H1 (cell line): ENCODE measurements around the gene OVCH1. TPM values are rescaled to one million over a fixed set of nuclear protein-coding genes. Genes with fewer than 3 reads are reported as not detected.

Experiments
- CTCF ChIA-PET: fragments of 300-600 bp; sonication (Branson Sonifier 250); formaldehyde crosslinking; loops from one replicate; lab custom pipeline; 2021; ENCODE audit not compliant: partially characterized antibody; lab: Charles Lee
- POLR2A ChIA-PET: fragments of 300-600 bp; sonication (Branson Sonifier 250); formaldehyde crosslinking; loops from one replicate; lab custom pipeline; 2021; ENCODE audit warnings: inconsistent platforms; ENCODE audit not compliant: partially characterized antibody; lab: Charles Lee
- DNase-seq, 2 experiments: peaks; one replicate each; pipeline versions ENCODE4 v3.0.0 to v3.0.0-alpha.2; 2010 to 2022; ENCODE audit warnings: low spot score in 2 of 2, low read depth in 1 of 2, mixed read lengths in 1 of 2
- FAIRE-seq: peaks from 2 replicates; lab custom pipeline; 2011; peaks lifted over from hg19 to GRCh38; lab: Jason Lieb, UNC
- H2AFZ ChIP-seq: 2 replicates; pipeline ENCODE4 v1.8.1; 2012; ENCODE audit warnings: low read length, inconsistent platforms
- H2AK5ac ChIP-seq: 2 replicates; pipeline ENCODE4 v1.6.1; 2013; ENCODE audit warnings: low read depth, low read length
- H2BK120ac ChIP-seq: replicated peaks from 2 replicates; pipeline ENCODE3; 2013; ENCODE audit warnings: low read depth, low read length, inconsistent platforms
- H2BK12ac ChIP-seq: 2 replicates; pipeline ENCODE4 v1.6.1; 2013; ENCODE audit warnings: low read depth, low read length
- H2BK15ac ChIP-seq: 2 replicates; pipeline ENCODE4 v1.6.1; 2013; ENCODE audit warnings: low read length
- H2BK20ac ChIP-seq: 2 replicates; pipeline ENCODE4 v1.6.1; 2013; ENCODE audit warnings: low read length
- H2BK5ac ChIP-seq: 2 replicates; pipeline ENCODE4 v1.6.1; 2013; ENCODE audit warnings: low read depth, low read length
- H3K14ac ChIP-seq: 2 replicates; pipeline ENCODE4 v1.6.1; 2013; ENCODE audit warnings: inconsistent platforms; ENCODE audit not compliant: insufficient read length
- H3K18ac ChIP-seq: 2 replicates; pipeline ENCODE4 v1.6.1; 2013; ENCODE audit warnings: low read length; ENCODE audit errors: extremely low read depth
- H3K23ac ChIP-seq: 2 replicates; pipeline ENCODE4 v1.6.1; 2013; ENCODE audit warnings: inconsistent platforms; ENCODE audit not compliant: insufficient read length
- H3K23me2 ChIP-seq: 2 replicates; pipeline ENCODE4 v1.6.1; 2013; ENCODE audit warnings: low read depth, low read length
- H3K27ac ChIP-seq: 2 replicates; pipeline ENCODE4 v1.6.1; 2011; ENCODE audit warnings: low read depth, low read length, inconsistent platforms
- H3K27me3 ChIP-seq, 4 experiments: replicated peaks in 1 of 4; 1 replicate in 1 of 4; 2 replicates in 3 of 4; pipeline versions ENCODE4 v1.6.1 to v1.8.1; 2011 to 2013; ENCODE audit warnings: low read length in 3 of 4, mild to moderate bottlenecking in 3 of 4, inconsistent platforms in 2 of 4, mixed read lengths in 2 of 4, moderate library complexity in 1 of 4; ENCODE audit not compliant: control insufficient read depth in 3 of 4, insufficient read depth in 3 of 4; ENCODE audit errors: extremely low read depth in 1 of 4
- H3K36me3 ChIP-seq, 4 experiments: 2 replicates each; pipeline versions ENCODE4 v1.6.1 to v1.8.1; 2011 to 2013; ENCODE audit warnings: mild to moderate bottlenecking in 4 of 4, low read length in 3 of 4, moderate library complexity in 2 of 4, control low read depth in 1 of 4, inconsistent platforms in 1 of 4; ENCODE audit not compliant: insufficient read depth in 4 of 4, control insufficient read depth in 2 of 4
- H3K4ac ChIP-seq: replicated peaks from 2 replicates; pipeline ENCODE3; 2013; ENCODE audit warnings: low read length, low read depth, mixed read lengths, inconsistent platforms; ENCODE audit not compliant: insufficient read length
- H3K4me1 ChIP-seq, 4 experiments: replicated peaks in 1 of 4; 1 replicate in 1 of 4; 2 replicates in 3 of 4; pipeline versions ENCODE4 v1.6.1 to v1.8.1; 2011 to 2013; ENCODE audit warnings: low read length in 3 of 4, inconsistent platforms in 2 of 4, mixed read lengths in 1 of 4; ENCODE audit not compliant: insufficient read depth in 4 of 4, control insufficient read depth in 3 of 4
- H3K4me2 ChIP-seq, 2 experiments: 2 replicates each; pipeline versions ENCODE4 v1.6.1 to v1.8.1; 2011 to 2013; ENCODE audit warnings: low read depth in 2 of 2, low read length in 2 of 2, control low read depth in 1 of 2, inconsistent platforms in 1 of 2, mild to moderate bottlenecking in 1 of 2; ENCODE audit not compliant: insufficient read depth in 1 of 2
- H3K4me3 ChIP-seq, 4 experiments: fragments of 200-600, 300-600 bp in 1 of 4; sonication (generic), shearing (Covaris generic), sonication (Bioruptor Twin) in 1 of 4; 2 replicates each; pipeline versions ENCODE4 v1.5.1 to v1.8.1; 2011 to 2016; ENCODE audit warnings: low read length in 4 of 4, low read depth in 3 of 4, control low read depth in 2 of 4, inconsistent platforms in 2 of 4, mild to moderate bottlenecking in 2 of 4, mixed read lengths in 1 of 4, moderate library complexity in 1 of 4; ENCODE audit not compliant: insufficient read depth in 2 of 4; ENCODE audit errors: extremely low read depth in 1 of 4
- H3K56ac ChIP-seq: replicated peaks from 2 replicates; pipeline ENCODE3; 2013; ENCODE audit warnings: low read depth, mild to moderate bottlenecking, mixed read lengths, low read length, inconsistent platforms; ENCODE audit not compliant: insufficient read length
- H3K79me1 ChIP-seq: 2 replicates; pipeline ENCODE4 v1.6.1; 2013; ENCODE audit warnings: low read depth, low read length, control low read depth
- H3K79me2 ChIP-seq, 2 experiments: 2 replicates each; pipeline versions ENCODE4 v1.6.1 to v1.8.1; 2012 to 2013; ENCODE audit warnings: low read length in 2 of 2, mild to moderate bottlenecking in 2 of 2, inconsistent platforms in 1 of 2; ENCODE audit not compliant: insufficient read depth in 2 of 2, control insufficient read depth in 1 of 2
- H3K9ac ChIP-seq, 4 experiments: replicated peaks in 1 of 4; 1 replicate in 1 of 4; 2 replicates in 3 of 4; pipeline versions ENCODE4 v1.6.1 to v1.8.1; 2011 to 2013; ENCODE audit warnings: low read depth in 3 of 4, low read length in 3 of 4, control low read depth in 2 of 4, mild to moderate bottlenecking in 2 of 4, moderate library complexity in 2 of 4, inconsistent platforms in 1 of 4; ENCODE audit errors: extremely low read depth in 1 of 4
- H3K9me3 ChIP-seq, 2 experiments: 2 replicates each; pipeline versions ENCODE4 v1.6.1 to v1.8.1; 2012 to 2013; ENCODE audit warnings: mild to moderate bottlenecking in 2 of 2, moderate library complexity in 2 of 2, control low read depth in 1 of 2, inconsistent platforms in 1 of 2, low read depth in 1 of 2, low read length in 1 of 2, mixed read lengths in 1 of 2; ENCODE audit not compliant: insufficient read depth in 2 of 2
- H4K20me1 ChIP-seq, 2 experiments: replicated peaks in 1 of 2; 2 replicates each; pipeline versions ENCODE3 to v1.8.1; 2011 to 2013; ENCODE audit warnings: inconsistent platforms in 2 of 2, low read length in 2 of 2, mild to moderate bottlenecking in 1 of 2; ENCODE audit not compliant: insufficient read depth in 2 of 2, control insufficient read depth in 1 of 2
- H4K5ac ChIP-seq: 2 replicates; pipeline ENCODE4 v1.6.1; 2013; ENCODE audit warnings: low read length, low read depth, mixed read lengths, inconsistent platforms; ENCODE audit not compliant: insufficient read length
- H4K8ac ChIP-seq: 2 replicates; pipeline ENCODE4 v1.8.0; 2013; ENCODE audit warnings: mild to moderate bottlenecking, moderate library complexity, low read length, inconsistent platforms; ENCODE audit not compliant: insufficient read depth; ENCODE audit errors: extremely low read depth
- H4K91ac ChIP-seq: replicated peaks from 2 replicates; pipeline ENCODE3; 2013; ENCODE audit warnings: low read length, mixed read lengths, inconsistent platforms; ENCODE audit not compliant: insufficient read length
- ASH2L ChIP-seq: fragments of 200-600, 300-600 bp; sonication (generic); IDR thresholded peaks from one replicate; pipeline ENCODE4 v1.7.1; 2017; ENCODE audit warnings: low read length
- CEBPB ChIP-seq: IDR thresholded peaks from 2 replicates; pipeline ENCODE4 v1.6.1; 2012; ENCODE audit warnings: low read depth, low read length
- CHD1 ChIP-seq: IDR thresholded peaks from 2 replicates; pipeline ENCODE4 v1.6.1; 2012; ENCODE audit warnings: low read depth, low read length, improper control_type of control experiment
- EP300 ChIP-seq, 2 experiments: IDR thresholded peaks; 1 replicate in 1 of 2; 2 replicates in 1 of 2; pipeline ENCODE4 v1.6.1; 2011 to 2012; ENCODE audit warnings: low read depth in 2 of 2, low read length in 2 of 2, mild to moderate bottlenecking in 2 of 2, borderline replicate concordance in 1 of 2, inconsistent platforms in 1 of 2, moderate library complexity in 1 of 2
- GABPA ChIP-seq: IDR thresholded peaks from 2 replicates; pipeline ENCODE4 v1.6.1; 2011; ENCODE audit warnings: mild to moderate bottlenecking, low read length, moderate library complexity, borderline replicate concordance; ENCODE audit not compliant: insufficient read depth
- GTF2F1 ChIP-seq: IDR thresholded peaks from 2 replicates; pipeline ENCODE4 v1.6.1; 2012; ENCODE audit warnings: low read depth, low read length, improper control_type of control experiment, borderline replicate concordance
- KDM4A ChIP-seq: IDR thresholded peaks from one replicate; pipeline ENCODE4 v1.7.1; 2012; ENCODE audit warnings: low read depth, mild to moderate bottlenecking, moderate library complexity, low read length, inconsistent platforms; ENCODE audit not compliant: severe bottlenecking
- KDM5A ChIP-seq: fragments of 200-600 bp; IDR thresholded peaks from 2 replicates; pipeline ENCODE4 v1.7.1; 2012; ENCODE audit warnings: mild to moderate bottlenecking, low read length, inconsistent platforms, mixed read lengths
- NANOG ChIP-seq: IDR thresholded peaks from 2 replicates; pipeline ENCODE4 v1.6.1; 2011; ENCODE audit warnings: low read length, low read depth, mild to moderate bottlenecking, inconsistent platforms; ENCODE audit not compliant: insufficient read depth, poor library complexity, severe bottlenecking
- POLR2AphosphoS5 ChIP-seq: IDR thresholded peaks from 2 replicates; pipeline ENCODE4 v1.6.1; 2011; ENCODE audit warnings: low read depth, low read length
- SAP30 ChIP-seq: fragments of 300-600 bp; sonication (generic); IDR thresholded peaks from 2 replicates; pipeline ENCODE4 v1.7.1; 2012; ENCODE audit warnings: low read length, moderate library complexity, mild to moderate bottlenecking, inconsistent platforms; ENCODE audit not compliant: insufficient read depth, insufficient replicate concordance
- SP1 ChIP-seq: IDR thresholded peaks from 2 replicates; pipeline ENCODE4 v1.6.1; 2011; ENCODE audit warnings: low read depth, low read length
- SP2 ChIP-seq: IDR thresholded peaks from 2 replicates; pipeline ENCODE4 v1.6.1; 2012; ENCODE audit warnings: mild to moderate bottlenecking, low read length, inconsistent platforms
- SUZ12 ChIP-seq: fragments of 200-600 bp; sonication (generic); IDR thresholded peaks from 2 replicates; pipeline ENCODE4 v1.6.1; 2012; ENCODE audit warnings: mild to moderate bottlenecking, inconsistent platforms, low read length, moderate library complexity, mixed read lengths
- WGBS, 2 experiments: shearing (Covaris generic) in 1 of 2; methylation state at CpG; one replicate each; pipeline versions ENCODE4 v1.1.6 to v1.1.7; 2013 to 2015; ENCODE audit warnings: low lambda C conversion rate in 2 of 2, mixed read lengths in 2 of 2, inconsistent platforms in 1 of 2, low coverage in 1 of 2, missing lambda C conversion rate in 1 of 2; ENCODE audit not compliant: insufficient replicate concordance in 2 of 2, insufficient coverage in 1 of 2, insufficient read length in 1 of 2; ENCODE audit errors: extremely low coverage in 1 of 2, missing lambda C conversion rate in 1 of 2; 5-methylcytosine and 5-hydroxymethylcytosine counted together
- polyA plus RNA-seq, 7 experiments: library from polyadenylated mRNA; depleted of rRNA in 3 of 7; stranded (reverse) in 5 of 7; unstranded in 2 of 7; fragments of >200 nt in 5 of 7; fragments of 200-250 nt in 2 of 7; gene quantifications; 1 replicate in 5 of 7; 2 replicates in 1 of 7; 4 replicates in 1 of 7; pipeline versions ENCODE4 v1.2.1 to v1.2.3, GENCODE V29; 2011 to 2013; ENCODE audit warnings: missing spikeins in 2 of 7, mixed read lengths in 2 of 7
- total RNA-seq: library from RNA; stranded (reverse); fragmentation: NEBNext Ultra II Directional; extraction: Animal tissue kit (Norgen Biotek cat#: 25700); gene quantifications from 2 replicates; pipeline ENCODE4 v1.2.1, GENCODE V29; 2021
- TF ChIP-seq, protein P1 (sequence below): IDR thresholded peaks from 2 replicates; pipeline ENCODE4 v1.6.1; 2012; ENCODE audit warnings: inconsistent platforms

The OVCH1 gene
- total and polyA plus RNA-seq, 2 of the 8 experiments (the other 6 are each of a cell fraction or from before 2014, with no cell fraction given): 0.07 TPM; not detected in 1

DNA sequence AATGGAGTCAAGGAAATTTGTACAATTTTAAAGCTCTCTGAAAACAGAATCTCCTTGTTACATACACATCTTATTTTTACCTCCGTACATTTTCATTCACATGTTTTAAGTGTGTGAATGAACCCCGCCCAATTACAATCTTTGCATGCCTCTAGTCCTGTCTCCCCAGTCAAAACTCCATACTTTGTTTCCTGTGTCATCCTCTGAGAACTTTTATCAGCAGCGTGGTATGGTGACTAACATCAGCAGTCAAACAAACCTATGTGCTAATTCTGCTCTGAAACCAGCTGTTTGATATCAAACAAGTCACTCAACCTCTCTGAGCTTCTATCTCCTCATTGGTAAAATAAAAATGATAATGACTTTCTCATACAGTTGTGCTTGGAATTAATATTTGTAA is 100.7 kb downstream of the OVCH1 start:
- DNase-seq (no peak), FAIRE-seq (no peak)
- H4K5ac ChIP-seq: no peak overlapping the region
- no peak overlapping the region for H2BK5ac ChIP-seq
- no peaks in the 10 kb centered on the region for H3K4me1 ChIP-seq
- no peak overlapping the region for H3K18ac ChIP-seq
- CTCF ChIA-PET: no interaction called here
- H3K23me2 ChIP-seq: no peaks in the 10 kb centered on the region
- H3K79me2 ChIP-seq: no peaks in the 10 kb centered on the region
- no peak overlapping the region for H2AFZ ChIP-seq
- H4K91ac ChIP-seq: no peak overlapping the region
- no peak overlapping the region for H3K4ac ChIP-seq
- no peak overlapping the region for H2BK12ac ChIP-seq
- no peak overlapping the region for H3K23ac ChIP-seq
- H2BK20ac ChIP-seq: no peak overlapping the region
- H3K14ac ChIP-seq: no peak overlapping the region
- no peak overlapping the region for H4K8ac ChIP-seq
- H3K27me3 ChIP-seq: peaks cover 0 to 1% (median 0%) of the 10 kb centered on the region in 4 experiments; a peak in 1 of 7 replicates
- H3K9ac ChIP-seq: no peak overlapping the region
- no peak overlapping the region for H3K4me3 ChIP-seq
- 93% methylated on average over 3 of the region's 3 CpGs; no CpG with 5 or more reads in 1 of the 2 experiments for WGBS, 2 experiments
- no peak overlapping the region for H2AK5ac ChIP-seq
- H3K27ac ChIP-seq: no peak overlapping the region
- H4K20me1 ChIP-seq: no peaks in the 10 kb centered on the region
- H3K79me1 ChIP-seq: no peaks in the 10 kb centered on the region
- no peaks in the 10 kb centered on the region for H3K36me3 ChIP-seq
- H3K9me3 ChIP-seq: no peaks in the 10 kb centered on the region
- POLR2A ChIA-PET: no interaction called here
- H2BK15ac ChIP-seq: no peak overlapping the region
- no peak overlapping the region for H3K4me2 ChIP-seq
- H2BK120ac ChIP-seq: no peak overlapping the region
- H3K56ac ChIP-seq: no peak overlapping the region
- TF ChIP-seq KDM4A (no peak), GABPA (no peak), KDM5A (no peak), POLR2AphosphoS5 (no peak), CEBPB (no peak), NANOG (no peak), SAP30 (no peak), SUZ12 (no peak), ASH2L (no peak), CHD1 (no peak), SP1 (no peak), SP2 (no peak), EP300 (IDR thresholded peaks at IDR 0.05; ENCODE audit: borderline replicate concordance in 1 of 2, low read depth in 2 of 2, low read length in 2 of 2) (no peak), GTF2F1 (no peak)
- TF ChIP-seq, protein P1, sequence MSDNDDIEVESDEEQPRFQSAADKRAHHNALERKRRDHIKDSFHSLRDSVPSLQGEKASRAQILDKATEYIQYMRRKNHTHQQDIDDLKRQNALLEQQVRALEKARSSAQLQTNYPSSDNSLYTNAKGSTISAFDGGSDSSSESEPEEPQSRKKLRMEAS: no peak
